Lower leg skin (tissue), 4 donors: ENCODE data around the gene AMOT. TPM values are rescaled to one million over a fixed set of nuclear protein-coding genes. Genes with fewer than 3 reads are reported as not detected.

Experiments used
- DNase-seq, 2 donors: peaks; one replicate each; pipeline ENCODE4 v3.0.0-alpha.2; 2019; ENCODE audit warnings: low spot score in 2 of 2
- H3K4me3 ChIP-seq: fragments of 200-600 bp; sonication (generic); 2 replicates; pipeline ENCODE4 v1.5.1; 2017; ENCODE audit warnings: mild to moderate bottlenecking, low read depth; ENCODE audit not compliant: poor library complexity, severe bottlenecking
- CTCF ChIP-seq, 3 donors: fragments of 450-650 bp; IDR thresholded peaks; one replicate each; pipeline ENCODE4 v1.5.1; 2016; ENCODE audit warnings: antibody characterized with exemption in 3 of 3, mild to moderate bottlenecking in 3 of 3, moderate library complexity in 2 of 3
- POLR2A ChIP-seq, 2 donors: fragments of 450-650 bp; IDR thresholded peaks; one replicate each; pipeline ENCODE4 v1.6.1; 2016 to 2017; ENCODE audit warnings: antibody characterized with exemption in 2 of 2, mild to moderate bottlenecking in 1 of 2, moderate library complexity in 1 of 2
- WGBS, 2 donors: methylation state at CpG; one replicate each; pipeline ENCODE4 v1.1.5; 2018; 5-methylcytosine and 5-hydroxymethylcytosine counted together
- intact Hi-C: fragments of 100-400 bp; cut with DNase I; formaldehyde crosslinking; loops from one replicate; pipeline ENCODE4 v1.15.0; 2023; ENCODE audit warnings: low total_unique reads
- total RNA-seq, 4 donors: library from RNA; depleted of rRNA; stranded (reverse); fragments of >200 nt; gene quantifications; one replicate each; pipeline ENCODE4 v1.1.0, GENCODE V29; 2016

Gene AMOT
- total RNA-seq, 4 donors from 2014 or later = 2.7 to 13.9 (median 10.3) TPM

DNA sequence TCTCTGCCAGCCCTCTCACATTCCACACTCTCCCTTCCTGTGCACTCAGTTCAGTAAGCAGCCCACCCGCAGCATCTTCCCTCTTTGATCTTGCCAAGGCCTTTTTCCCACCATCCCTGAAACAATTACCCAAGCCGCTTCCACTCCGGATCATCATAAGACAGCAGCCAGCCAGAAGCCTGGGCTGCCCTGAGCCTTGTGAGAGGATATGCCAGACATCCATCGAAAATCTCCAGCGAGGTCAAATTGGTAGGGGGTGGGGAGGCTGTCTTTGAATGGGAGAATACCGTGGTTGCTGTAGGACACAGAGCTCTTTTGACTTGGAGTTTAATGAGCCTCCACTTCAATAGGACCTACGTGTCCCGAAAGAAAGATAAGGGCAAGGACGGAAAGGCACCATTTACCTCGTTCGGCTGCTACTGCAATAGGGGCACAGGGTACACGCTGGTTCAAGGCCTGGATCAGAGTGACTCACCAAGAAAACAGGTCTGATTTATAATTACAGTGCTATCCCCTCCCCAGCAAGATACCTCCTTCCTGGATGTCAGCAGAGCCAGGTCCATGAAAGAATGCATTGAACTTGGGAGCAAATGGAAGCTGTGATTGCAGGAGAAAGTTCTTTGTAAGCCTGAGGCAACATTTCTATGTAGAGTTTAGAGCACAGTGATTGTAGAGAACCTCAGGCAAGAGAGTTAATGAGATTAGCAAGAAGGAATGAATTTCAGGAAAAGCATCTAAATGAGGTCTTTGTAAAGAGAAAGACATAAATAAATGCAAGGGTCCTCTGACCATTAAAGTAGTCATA lies 39.5 kb downstream of the AMOT start:
- no peak for DNase-seq
- no peak overlapping the region for H3K4me3 ChIP-seq
- no peak for TF ChIP-seq CTCF (IDR thresholded peaks at IDR 0.05)
- no peak for TF ChIP-seq POLR2A (IDR thresholded peaks at IDR 0.05)
- intact Hi-C loops = no loop called here
- WGBS, 2 donors = 86 to 93% methylated on average over 12 of the region's 12 CpGs

DNA sequence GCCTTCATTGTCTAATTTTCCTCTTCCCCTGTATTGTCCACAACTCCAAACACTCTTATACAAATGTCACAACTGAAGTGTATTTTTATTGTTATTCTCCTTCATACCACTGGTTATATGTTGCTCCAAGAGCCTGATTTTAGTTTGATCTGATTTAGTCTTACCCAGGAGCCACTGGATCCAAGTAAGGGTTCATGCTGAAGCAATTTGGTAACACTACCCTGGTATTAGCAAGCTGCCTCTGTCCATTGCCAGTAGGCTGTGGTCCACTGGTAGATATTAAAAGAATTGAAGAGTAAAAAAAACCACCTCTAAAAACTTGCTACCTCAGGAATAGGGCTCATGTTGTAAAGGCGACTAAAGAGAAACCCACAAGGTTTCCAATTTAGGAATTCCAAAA lies 41.2 kb downstream of the AMOT start:
- intact Hi-C loops = no loop called here
- 85 to 100% methylated on average over 1 of the region's 1 CpG for WGBS, 2 donors
- H3K4me3 ChIP-seq = no peak overlapping the region
- TF ChIP-seq CTCF (IDR thresholded peaks at IDR 0.05) (no peak), POLR2A (IDR thresholded peaks at IDR 0.05) (no peak)
- no peak for DNase-seq

DNA sequence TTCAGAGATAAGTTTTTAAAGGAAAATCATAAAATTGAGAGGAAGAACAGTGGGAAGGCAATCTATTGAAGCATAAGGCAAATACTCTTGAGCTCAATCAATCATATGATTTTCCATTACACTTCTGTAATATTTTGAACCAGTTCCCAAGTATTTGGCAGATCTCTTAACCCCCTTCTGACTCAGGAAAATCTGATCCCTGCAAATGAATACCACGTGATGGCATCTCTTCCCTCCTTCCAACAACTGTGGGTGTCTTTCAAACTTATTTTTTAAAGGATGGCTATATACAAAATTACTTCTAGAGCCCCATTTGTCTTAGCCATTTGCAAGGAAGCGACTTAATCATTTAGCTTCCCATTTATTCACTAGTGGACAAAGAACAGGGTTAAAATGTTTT lies 41.9 kb downstream of the AMOT start:
- no peak overlapping the region for H3K4me3 ChIP-seq
- 46 to 87% methylated on average over 2 of the region's 2 CpGs for WGBS, 2 donors
- TF ChIP-seq POLR2A (IDR thresholded peaks at IDR 0.05) (no peak), CTCF (IDR thresholded peaks at IDR 0.05) (no peak)
- intact Hi-C loops = no loop called here
- DNase-seq = no peak

DNA sequence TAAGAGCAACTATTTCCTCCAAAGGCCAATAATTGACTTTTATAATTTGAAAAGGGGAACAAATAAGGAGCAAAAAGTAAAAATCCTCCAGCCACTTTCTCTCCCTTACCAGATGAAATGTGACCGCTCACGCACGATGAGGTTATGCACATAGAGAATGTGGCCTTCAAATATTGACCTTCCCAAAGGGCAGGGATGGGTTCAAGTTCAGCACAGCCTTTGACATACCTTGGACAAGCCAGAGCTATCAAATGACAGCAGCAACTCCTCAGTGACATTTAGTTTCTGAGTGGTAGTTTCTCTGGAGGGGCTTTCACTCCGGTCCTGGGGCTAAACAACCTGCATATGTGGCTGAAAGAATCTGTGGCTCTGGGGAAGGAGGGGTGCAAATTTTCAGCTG lies 50.7 kb downstream of the AMOT start:
- H3K4me3 ChIP-seq = no peak overlapping the region
- WGBS, 2 donors = 74 to 96% methylated on average over 3 to 4 of the region's 4 CpGs
- DNase-seq = no peak
- TF ChIP-seq POLR2A (IDR thresholded peaks at IDR 0.05) (no peak), CTCF (IDR thresholded peaks at IDR 0.05) (no peak)
- intact Hi-C loops = no loop called here

DNA sequence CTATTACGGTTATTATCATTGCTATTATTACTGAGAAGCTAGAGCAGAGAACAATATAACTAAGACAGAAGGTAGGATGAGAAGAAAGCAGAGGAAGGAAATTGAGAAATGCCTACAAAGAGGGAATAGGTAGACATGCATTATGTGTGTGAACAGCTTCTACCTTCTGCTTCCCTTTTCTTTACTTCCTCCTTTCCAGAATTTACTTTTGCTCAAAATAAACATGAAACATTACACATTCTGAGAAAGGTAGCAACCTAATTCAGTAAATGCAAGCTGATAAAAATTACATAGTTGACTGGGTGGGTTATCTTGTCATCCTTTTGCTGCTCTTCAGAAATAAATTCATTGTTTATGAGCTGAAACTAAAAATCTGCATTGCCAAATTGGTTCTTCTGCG lies 54.6 kb downstream of the AMOT start:
- intact Hi-C loops = no loop called here
- TF ChIP-seq POLR2A (IDR thresholded peaks at IDR 0.05) (no peak), CTCF (IDR thresholded peaks at IDR 0.05) (no peak)

GRCh38 chrX:112785344-112785743 lies 55.3 kb downstream of the AMOT start:
- no peak for DNase-seq
- H3K4me3 ChIP-seq = no peak overlapping the region
- TF ChIP-seq POLR2A (IDR thresholded peaks at IDR 0.05) = no peak
- WGBS, 2 donors = 87% methylated on average over 5 of the region's 5 CpGs
- intact Hi-C loops = no loop called here

More for the DNA sequence above, 54.6 kb downstream of the AMOT start:
- 70 to 88% methylated on average over 2 of the region's 2 CpGs for WGBS, 2 donors
- H3K4me3 ChIP-seq = no peak overlapping the region
- no peak for DNase-seq
